Activated CD4-positive, alpha-beta T cell treated with anti-CD3 and anti-CD28 coated beads for 36 hours (primary cell): ENCODE measurements around the gene CASTOR1. TPM values are rescaled to one million over a fixed set of nuclear protein-coding genes. Genes with fewer than 3 reads are reported as not detected.

ENCODE experiments used
- ATAC-seq: fragments of 200-7000 bp; cut with Tn5 transposase; one replicate; pipeline ENCODE4 v1.10.0; 2021; ENCODE audit warnings: mild to moderate bottlenecking, moderate library complexity
- CTCF ChIA-PET: fragments of 350-600 bp; sonication (Branson Sonifier 250); formaldehyde crosslinking; loops from one replicate; lab custom pipeline; 2021; ENCODE audit warnings: antibody characterized with exemption; lab: Charles Lee
- POLR2A ChIA-PET: fragments of 350-600 bp; sonication (Branson Sonifier 250); formaldehyde crosslinking; loops from one replicate; lab custom pipeline; 2021; ENCODE audit warnings: antibody characterized with exemption, inconsistent platforms; lab: Charles Lee
- DNase-seq: peaks from one replicate; pipeline ENCODE4 v3.0.0-alpha.2; 2020
- H3K27ac Mint-ChIP-seq: one replicate; pipeline ENCODE4 v1.8.0; 2021; ENCODE audit warnings: mixed read lengths
- H3K27me3 Mint-ChIP-seq: one replicate; pipeline ENCODE4 v1.8.0; 2021; ENCODE audit warnings: mixed read lengths
- H3K36me3 Mint-ChIP-seq: one replicate; pipeline ENCODE4 v1.8.0; 2021; ENCODE audit warnings: low read depth, mixed read lengths
- H3K4me1 Mint-ChIP-seq: one replicate; pipeline ENCODE4 v1.8.0; 2021; ENCODE audit warnings: mixed read lengths
- H3K4me3 Mint-ChIP-seq: one replicate; pipeline ENCODE4 v1.8.0; 2021; ENCODE audit warnings: mild to moderate bottlenecking, moderate library complexity, mixed read lengths
- H3K9me3 Mint-ChIP-seq: one replicate; pipeline ENCODE4 v1.8.0; 2021; ENCODE audit warnings: low read depth, mixed read lengths
- intact Hi-C, 2 experiments: fragments of 100-400 bp; cut with DNase I in 1 of 2; cut with micrococcal nuclease in 1 of 2; formaldehyde crosslinking; loops; one replicate each; pipeline versions ENCODE4 v1.14.2 to v1.15.1; 2022 to 2024; cut with DNase I, micrococcal nuclease
- total RNA-seq, 2 experiments: library from RNA; stranded (reverse); gene quantifications; one replicate each; pipeline ENCODE4 v1.2.3, GENCODE V29; 2021

Gene CASTOR1
- total RNA-seq, 2 experiments from 2014 or later: 1.6 to 2.2 TPM

DNA sequence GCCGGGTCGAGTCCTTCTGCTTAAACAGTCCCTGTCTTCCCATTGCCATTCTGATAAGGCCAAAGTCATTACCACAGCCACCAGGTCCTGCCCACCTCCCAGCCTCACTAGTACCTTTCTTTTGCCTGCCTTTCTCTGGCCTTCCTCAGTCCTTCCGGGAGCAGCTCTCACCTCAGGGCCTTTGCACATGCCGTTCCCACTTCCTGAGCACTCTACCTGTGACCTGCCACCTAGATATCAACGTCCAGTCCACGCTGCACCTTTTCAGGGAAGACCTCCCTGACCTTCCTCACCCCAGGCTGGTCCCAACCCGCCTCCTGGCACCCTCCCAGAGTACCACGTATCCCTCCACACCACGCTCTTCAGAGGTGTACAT, 14.9 kb downstream of the CASTOR1 start:
- Mint-ChIP-seq H3K9me3 (no peaks in the 10 kb centered on the region), H3K36me3 (peaks cover 22% of the 10 kb centered on the region), H3K4me3 (no peak overlapping the region), H3K27me3 (no peaks in the 10 kb centered on the region), H3K27ac (no peak overlapping the region), H3K4me1 (peaks cover 38% of the 10 kb centered on the region)
- intact Hi-C loops: no loop called here
- DNase-seq: no peak
- ChIA-PET CTCF (interaction anchor here (0.7 to 1.0 kb wide), 2 partner anchors 14 to 934 kb away, joined by 3 to 4 read pairs; no protein-coding TSS in a partner anchor), POLR2A (no interaction called here)
- no peak for ATAC-seq

DNA sequence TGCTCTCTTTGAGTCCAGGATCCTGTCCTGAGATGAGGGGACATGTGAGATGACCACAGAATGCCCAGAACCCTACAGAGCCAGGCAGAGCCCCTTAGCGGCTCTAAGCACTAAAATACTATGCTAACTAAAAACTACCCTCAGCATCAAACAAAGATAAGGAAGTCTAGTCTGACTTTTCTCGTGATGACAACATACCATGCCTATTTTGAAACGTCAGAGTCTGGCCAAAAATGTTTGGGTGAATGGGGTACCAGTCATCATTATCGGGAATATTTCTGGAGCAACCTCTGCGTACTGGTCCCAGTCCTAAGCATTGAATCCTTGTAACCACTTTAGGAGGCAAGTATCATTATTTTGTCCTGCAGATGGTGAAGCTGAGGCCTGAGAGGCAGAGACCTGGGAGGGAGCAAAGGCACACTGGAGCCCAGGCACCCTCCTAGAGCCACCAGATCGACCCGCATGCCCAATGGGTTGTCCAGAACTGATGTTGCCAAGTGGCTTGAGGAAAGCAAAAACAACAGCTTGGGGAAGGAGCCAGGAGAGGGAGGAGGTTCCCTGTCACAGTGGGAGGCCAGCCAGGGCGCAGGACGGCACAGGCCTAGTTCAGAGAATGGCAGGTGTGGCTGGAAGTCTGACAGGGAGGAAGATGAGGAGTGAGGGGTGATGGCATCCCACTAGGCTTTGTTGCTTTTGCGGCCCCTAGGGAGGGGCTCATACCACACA, 15.4 kb downstream of the CASTOR1 start:
- ATAC-seq (no peak), DNase-seq (no peak)
- Mint-ChIP-seq H3K4me3 (no peak overlapping the region), H3K36me3 (peaks cover 27% of the 10 kb centered on the region), H3K27me3 (no peaks in the 10 kb centered on the region), H3K4me1 (peaks cover 37% of the 10 kb centered on the region), H3K27ac (no peak overlapping the region), H3K9me3 (no peaks in the 10 kb centered on the region)
- POLR2A ChIA-PET: no interaction called here
- intact Hi-C loops: no loop called here
- CTCF ChIA-PET: no interaction called here

DNA sequence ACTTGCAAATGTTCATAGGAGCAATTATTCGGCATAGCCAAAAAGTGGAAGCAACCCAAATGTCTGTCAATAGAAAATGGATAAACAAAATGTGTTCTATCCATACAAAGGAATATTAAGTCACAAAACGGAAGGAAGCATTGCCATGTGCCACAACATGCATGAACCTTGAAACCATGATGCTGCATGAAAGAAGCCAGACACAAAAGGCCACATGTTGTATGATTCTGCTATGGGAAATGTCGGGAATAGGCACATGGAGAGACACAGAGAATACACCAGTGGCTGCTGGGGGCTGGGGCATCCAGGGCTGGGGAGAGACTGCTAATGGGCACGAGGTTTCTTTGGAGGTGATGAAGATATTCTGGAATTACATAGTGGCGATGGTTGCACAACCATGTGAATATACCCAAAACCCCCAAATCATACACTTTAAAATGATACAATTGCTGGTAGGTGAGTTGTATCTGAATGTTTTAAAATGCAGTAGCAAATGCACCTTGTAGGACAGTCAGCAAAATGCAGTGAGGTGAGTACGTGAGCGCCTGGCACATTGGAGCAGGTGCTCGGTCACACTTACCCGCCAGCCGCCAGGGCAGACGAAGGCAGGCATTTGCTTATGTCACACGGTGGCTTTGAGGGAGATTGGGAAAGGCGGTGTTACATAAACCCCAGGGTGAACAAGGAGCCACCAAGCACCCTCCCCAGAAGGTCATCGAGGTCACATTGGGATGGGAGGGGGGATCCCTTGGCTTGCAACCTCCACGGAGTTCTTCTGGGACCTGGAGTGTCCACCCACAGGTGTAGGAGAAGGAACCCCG, 16.3 kb downstream of the CASTOR1 start:
- peaks cover 33% of the 10 kb centered on the region for H3K36me3 Mint-ChIP-seq
- no peak overlapping the region for H3K4me3 Mint-ChIP-seq
- intact Hi-C loops: no loop called here

DNA sequence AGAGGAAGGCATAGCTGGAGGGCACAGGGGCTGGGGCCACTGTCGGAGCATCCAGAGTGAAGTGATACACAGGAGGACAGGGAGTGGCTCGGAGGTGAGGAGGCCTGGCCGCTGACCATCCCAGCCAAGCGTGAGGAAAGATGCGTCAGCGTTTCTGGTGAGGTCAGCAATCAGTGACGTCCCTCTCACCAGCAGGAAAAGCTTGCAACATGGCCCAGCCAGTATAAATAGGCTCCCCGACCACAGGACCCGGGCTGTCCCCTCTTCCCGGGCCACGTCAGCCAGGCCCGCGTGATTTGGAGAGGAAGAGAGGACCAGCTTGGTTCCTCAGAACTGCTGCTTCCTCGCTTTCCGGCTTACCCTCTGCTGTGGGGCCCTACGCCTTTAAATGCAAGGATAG, 18.5 kb downstream of the CASTOR1 start:
- ATAC-seq (no peak), DNase-seq (no peak)
- CTCF ChIA-PET: interaction anchor here (0.6 to 1.0 kb wide), 2 partner anchors 17 to 97 kb away, joined by 3 read pairs; no protein-coding TSS in a partner anchor
- Mint-ChIP-seq H3K36me3 (peaks cover 45% of the 10 kb centered on the region), H3K27ac (no peak overlapping the region), H3K27me3 (no peaks in the 10 kb centered on the region), H3K9me3 (no peaks in the 10 kb centered on the region), H3K4me3 (no peak overlapping the region), H3K4me1 (peaks cover 33% of the 10 kb centered on the region)
- POLR2A ChIA-PET: no interaction called here
- intact Hi-C loops: no loop called here

More for the DNA sequence above, 16.3 kb downstream of the CASTOR1 start:
- ATAC-seq (no peak), DNase-seq (no peak)
- POLR2A ChIA-PET: no interaction called here
- Mint-ChIP-seq H3K27ac (no peak overlapping the region), H3K27me3 (no peaks in the 10 kb centered on the region), H3K9me3 (no peaks in the 10 kb centered on the region), H3K4me1 (peaks cover 41% of the 10 kb centered on the region)
- CTCF ChIA-PET: interaction anchor here (0.7 kb wide), 1 partner anchor 177 kb away, joined by 3 read pairs; no protein-coding TSS in a partner anchor

DNA sequence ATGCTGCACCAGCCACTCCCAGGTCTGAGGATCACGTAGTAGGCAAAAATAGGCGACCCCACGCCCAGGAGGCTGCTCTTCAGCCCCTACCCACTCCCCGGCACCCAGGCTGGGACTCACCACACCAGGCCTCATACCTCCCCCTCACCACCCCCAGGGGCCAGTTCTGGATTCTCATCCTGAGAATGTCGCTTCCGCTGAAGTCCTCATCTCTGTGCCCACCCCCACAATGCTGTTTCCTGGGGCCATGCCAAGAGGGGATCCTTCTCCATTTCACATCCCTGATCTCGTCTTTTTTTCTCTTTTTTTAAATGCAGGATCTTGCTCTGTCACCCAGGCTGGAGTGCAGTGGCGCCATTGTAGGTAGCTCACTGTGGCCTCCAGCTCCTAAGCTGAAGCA, 21.0 kb downstream of the CASTOR1 start:
- peak overlapping the region; percentile 88 for H3K4me3 Mint-ChIP-seq
- CTCF ChIA-PET: interaction anchor here (0.7 to 2.0 kb wide), 3 partner anchors 12 to 160 kb away, joined by 4 to 5 read pairs (median 5); no protein-coding TSS in a partner anchor
- DNase-seq: no peak
- POLR2A ChIA-PET: no interaction called here
- no peaks in the 10 kb centered on the region for H3K9me3 Mint-ChIP-seq
- intact Hi-C loops: loop anchor here in 1 of 2 experiments (5.0 to 10.0 kb wide), 4 partner anchors 384 to 699 kb away; partner anchors contain the start of genes MORC2, MTMR3, NF2 and TUG1
- H3K27ac Mint-ChIP-seq: peak overlapping the region; percentile 98
- H3K36me3 Mint-ChIP-seq: peaks cover 52% of the 10 kb centered on the region
- H3K4me1 Mint-ChIP-seq: peaks cover 33% of the 10 kb centered on the region
- ATAC-seq: no peak
- no peaks in the 10 kb centered on the region for H3K27me3 Mint-ChIP-seq

DNA sequence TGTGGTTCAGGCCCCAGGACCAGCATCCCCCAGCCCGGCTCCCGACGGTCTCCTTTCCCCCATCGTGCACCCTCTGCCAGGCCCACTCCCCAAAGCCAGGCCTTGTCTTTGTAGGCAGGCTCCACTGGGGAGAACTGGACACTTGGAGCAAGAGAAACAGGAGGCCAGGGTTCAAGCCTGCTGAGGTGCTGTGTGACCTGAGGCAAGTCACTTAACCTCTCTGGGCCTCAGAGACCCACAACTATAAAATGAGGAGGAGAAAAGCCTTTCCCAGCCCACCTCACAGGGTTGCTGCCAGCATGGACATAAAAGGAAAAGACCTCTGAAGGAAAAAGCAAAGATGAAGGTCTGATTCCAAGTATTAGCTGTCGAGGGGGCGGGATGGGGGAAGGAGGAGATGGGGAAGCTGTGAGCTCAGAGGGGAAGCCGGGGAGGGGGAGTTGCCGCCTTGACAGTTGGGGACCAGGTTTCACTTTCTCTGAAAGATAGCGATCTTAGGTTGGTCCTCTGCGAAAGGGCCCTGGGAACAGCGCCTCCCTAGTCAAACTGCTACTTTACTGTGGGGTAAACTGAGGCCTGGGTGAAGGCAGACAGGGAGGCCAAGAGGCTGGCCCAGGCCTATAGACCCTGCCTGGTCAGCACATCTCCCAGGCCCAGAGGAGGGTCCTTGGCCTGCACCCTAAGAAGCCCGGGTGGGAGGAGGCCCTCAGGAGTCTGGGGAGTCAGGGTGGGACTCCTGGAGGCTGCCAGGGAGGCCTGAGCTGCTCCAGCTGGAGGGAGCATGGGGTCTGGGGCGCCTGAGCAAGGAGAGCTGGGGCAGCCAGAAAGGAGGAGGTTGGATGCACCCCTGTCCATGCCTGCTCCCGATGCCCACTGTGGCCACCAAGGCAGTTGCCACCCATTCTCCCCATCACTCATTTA, 21.7 kb downstream of the CASTOR1 start:
- H3K36me3 Mint-ChIP-seq: peaks cover 57% of the 10 kb centered on the region
- POLR2A ChIA-PET: interaction anchor here (0.6 kb wide), 1 partner anchor 160 kb away, joined by 4 read pairs; no protein-coding TSS in a partner anchor

DNA sequence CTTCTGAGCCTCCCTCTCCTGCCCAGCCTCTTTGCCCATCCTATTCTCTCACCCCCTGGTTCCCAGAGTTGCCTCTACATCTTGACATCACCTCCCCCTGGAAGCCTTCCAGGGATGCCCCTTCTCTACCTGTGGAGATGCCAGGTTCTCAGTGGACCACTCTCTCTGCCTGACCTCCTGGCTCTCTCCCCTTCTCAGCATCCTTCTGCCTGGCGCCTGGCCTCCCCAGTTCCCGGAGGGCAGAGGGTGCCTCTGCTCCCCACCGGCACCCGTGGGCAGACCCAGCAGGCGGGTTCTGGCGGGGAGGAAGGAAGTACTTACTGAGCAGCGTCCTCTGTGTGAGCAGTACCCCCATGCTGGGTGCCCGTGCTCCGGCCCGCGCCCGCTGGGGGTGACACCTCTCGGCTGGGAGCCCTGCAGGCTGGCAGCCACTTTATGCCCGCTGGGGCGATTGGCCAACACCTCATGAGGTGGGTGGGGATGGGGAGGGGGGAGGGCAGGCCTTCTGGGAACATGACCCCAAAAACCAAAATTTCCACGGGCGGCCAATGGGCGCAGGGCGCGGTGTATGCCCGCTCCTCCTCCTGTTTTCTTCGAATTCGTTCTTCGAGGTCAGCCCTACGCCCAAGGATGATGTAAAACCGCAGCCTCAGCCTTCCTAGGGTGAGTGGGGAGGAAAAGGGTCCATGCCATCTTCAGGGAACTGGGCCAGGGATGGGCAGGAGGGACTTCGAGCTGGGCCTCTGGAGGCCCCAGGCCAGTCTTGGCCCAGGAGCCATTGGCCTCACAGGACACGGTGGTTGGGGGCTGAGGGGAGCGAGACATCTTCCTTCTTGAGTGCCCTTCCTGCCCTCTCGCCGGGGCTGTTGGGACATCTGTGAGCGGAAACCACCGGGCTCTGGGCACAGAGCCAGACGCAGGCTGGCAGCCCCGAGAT, 22.6 kb downstream of the CASTOR1 start, which contains the start of gene OSM:
OSM (minus strand) TSS at position 407 of the 937 bp plus-strand sequence; CDS start at position 355, 52 bp downstream.
- Mint-ChIP-seq H3K27ac (peak within 1 kb of the TSS; percentile 98), H3K36me3 (peaks cover 62% of the 10 kb centered on the region), H3K4me3 (peak within 1 kb of the TSS; percentile 88), H3K9me3 (no peaks in the 10 kb centered on the region), H3K4me1 (peaks cover 45% of the 10 kb centered on the region), H3K27me3 (no peaks in the 10 kb centered on the region)
- POLR2A ChIA-PET: interaction anchor here (0.6 kb wide), 1 partner anchor 159 kb away, joined by 4 read pairs; no protein-coding TSS in a partner anchor
- peak; percentile 37 for ATAC-seq
- peak; percentile 86 for DNase-seq
- intact Hi-C loops: loop anchor here in 1 of 2 experiments (1.0 to 10.0 kb wide), 10 partner anchors 20 to 701 kb away; partner anchors contain the start of genes LIF, MORC2, MTMR3 and NF2
- CTCF ChIA-PET: interaction anchor here (0.6 to 3.7 kb wide), 8 partner anchors 19 to 159 kb away, joined by 3 to 43 read pairs (median 5); no protein-coding TSS in a partner anchor

More for the DNA sequence above, 21.7 kb downstream of the CASTOR1 start:
- peak overlapping the region; percentile 98 for H3K27ac Mint-ChIP-seq
- no peaks in the 10 kb centered on the region for H3K9me3 Mint-ChIP-seq
- DNase-seq (peak; percentile 76), ATAC-seq (peak; percentile 14)
- peaks cover 38% of the 10 kb centered on the region for H3K4me1 Mint-ChIP-seq
- H3K27me3 Mint-ChIP-seq: no peaks in the 10 kb centered on the region
- CTCF ChIA-PET: interaction anchor here (0.7 to 2.0 kb wide), 6 partner anchors 18 to 160 kb away, joined by 3 to 7 read pairs (median 4); no protein-coding TSS in a partner anchor
- peak overlapping the region; percentile 88 for H3K4me3 Mint-ChIP-seq
- intact Hi-C loops: loop anchor here in 1 of 2 experiments (1.0 to 10.0 kb wide), 6 partner anchors 120 to 700 kb away; partner anchors contain the start of genes MORC2, MTMR3, NF2 and PES1

DNA sequence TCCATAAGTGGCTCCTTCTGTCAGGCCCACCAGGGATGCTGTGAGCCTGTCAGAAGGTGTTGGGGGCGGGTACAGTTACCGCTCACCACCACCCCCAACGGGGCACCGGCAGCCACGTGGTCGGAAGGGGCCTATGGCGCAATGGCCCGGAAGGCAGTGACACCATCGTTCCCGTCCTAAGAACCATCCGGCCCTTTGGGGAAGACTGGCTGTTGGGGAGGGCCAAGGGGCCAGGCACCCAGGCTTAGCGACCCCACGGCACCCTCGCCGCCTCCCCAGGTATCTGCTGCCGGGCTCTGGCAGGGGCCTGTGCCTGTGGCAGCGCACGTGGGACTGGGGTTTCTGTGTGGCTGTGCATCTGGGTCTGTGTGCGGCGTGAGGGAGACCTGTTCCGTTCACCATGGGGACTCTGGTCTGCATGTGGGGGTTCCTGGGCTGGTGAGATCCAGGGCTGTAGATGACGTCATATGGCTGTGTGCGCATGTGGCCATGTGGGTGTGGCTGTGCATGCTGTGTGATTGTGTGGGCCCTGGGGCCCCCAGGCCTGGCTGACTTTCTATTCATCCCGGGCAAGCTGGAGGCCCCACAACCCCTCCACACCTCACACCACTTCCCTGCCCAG, 23.4 kb downstream of the CASTOR1 start:
- peaks cover 43% of the 10 kb centered on the region for H3K4me1 Mint-ChIP-seq

More for the DNA sequence above, 23.4 kb downstream of the CASTOR1 start:
- POLR2A ChIA-PET: no interaction called here
- no peaks in the 10 kb centered on the region for H3K27me3 Mint-ChIP-seq
- CTCF ChIA-PET: interaction anchor here (0.6 to 3.7 kb wide), 3 partner anchors 14 to 80 kb away, joined by 3 to 43 read pairs (median 5); no protein-coding TSS in a partner anchor
- DNase-seq: peak; percentile 92
- H3K9me3 Mint-ChIP-seq: no peaks in the 10 kb centered on the region
- H3K36me3 Mint-ChIP-seq: peaks cover 55% of the 10 kb centered on the region
- peak overlapping the region; percentile 98 for H3K27ac Mint-ChIP-seq
- peak; percentile 77 for ATAC-seq
- peak overlapping the region; percentile 88 for H3K4me3 Mint-ChIP-seq
- intact Hi-C loops: loop anchor here in 1 of 2 experiments (1.0 to 10.0 kb wide), 9 partner anchors 20 to 701 kb away; partner anchors contain the start of genes LIF, MORC2, MTMR3 and NF2
